GM23248 (cell line): ENCODE measurements around the gene TLE1.

Experiments used
- EZH2 ChIP-seq: fragments of 200-600 bp; sonication (generic); IDR thresholded peaks from 2 replicates; pipeline ENCODE4 v1.6.1; 2018; ENCODE audit warnings: antibody characterized with exemption, mild to moderate bottlenecking; ENCODE audit not compliant: insufficient read depth, poor library complexity, severe bottlenecking
- EZH2phosphoT487 ChIP-seq: fragments of 200-600 bp; sonication (generic); IDR thresholded peaks from 2 replicates; pipeline ENCODE4 v1.6.1; 2018; ENCODE audit warnings: antibody characterized with exemption, moderate library complexity, mild to moderate bottlenecking, low read depth; ENCODE audit not compliant: insufficient read depth

DNA sequence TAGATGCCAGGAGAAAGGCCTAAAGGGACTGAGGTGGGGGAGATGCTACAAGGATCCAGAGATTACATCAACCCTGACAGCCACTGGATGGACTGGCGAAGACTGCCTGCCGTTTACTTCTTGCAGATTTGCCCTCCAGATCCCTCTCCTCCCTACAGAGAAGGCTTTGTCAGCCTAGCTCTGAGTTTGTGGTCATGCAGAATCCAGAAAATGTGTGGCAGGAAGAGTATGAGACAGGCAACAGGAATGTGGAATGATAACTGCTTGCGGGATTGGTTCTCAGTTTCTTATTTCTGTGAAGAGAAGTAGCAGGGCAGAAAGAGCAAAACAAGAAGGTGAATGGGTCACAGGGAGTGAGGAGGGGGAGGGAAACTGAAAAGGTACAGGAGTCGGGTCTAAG lies 129.6 kb downstream of the TLE1 start:
- TF ChIP-seq EZH2phosphoT487, result no peak
- no peak for TF ChIP-seq EZH2
